Heart right ventricle (tissue), 16 donors: ENCODE results near the gene BCO2. TPM values are rescaled to one million over a fixed set of nuclear protein-coding genes. Genes with fewer than 3 reads are reported as not detected.

Experiments used
- ATAC-seq, 8 donors: fragments of 200-7000 bp; cut with Tn5 transposase; one replicate each; pipeline ENCODE4 v1.9.1; 2020; ENCODE audit warnings: mild to moderate bottlenecking in 8 of 8, moderate library complexity in 8 of 8, moderate number of reproducible peaks in 1 of 8
- DNase-seq, 2 donors: peaks; one replicate each; pipeline ENCODE4 v3.0.0-alpha.2; 2020
- H3K27ac ChIP-seq, 10 donors: fragments of 200-600 bp; sonication (generic) in 2 of 10; one replicate each; pipeline versions ENCODE4 v1.5.0 to v1.8.0; 2020 to 2022; ENCODE audit warnings: mild to moderate bottlenecking in 3 of 10
- H3K27me3 ChIP-seq, 7 donors: fragments of 200-600 bp; one replicate each; pipeline ENCODE4 v1.8.0; 2021 to 2022; ENCODE audit warnings: mild to moderate bottlenecking in 2 of 7
- H3K36me3 ChIP-seq, 9 donors: fragments of 200-600 bp; sonication (generic) in 1 of 9; one replicate each; pipeline versions ENCODE4 v1.5.0 to v1.8.0; 2020 to 2022; ENCODE audit warnings: mild to moderate bottlenecking in 2 of 9
- H3K4me1 ChIP-seq, 9 donors: fragments of 200-600 bp; sonication (generic) in 1 of 9; one replicate each; pipeline versions ENCODE4 v1.5.0 to v1.8.0; 2020 to 2022; ENCODE audit warnings: mild to moderate bottlenecking in 4 of 9
- H3K4me3 ChIP-seq, 10 donors: fragments of 200-600 bp; sonication (generic) in 2 of 10; one replicate each; pipeline versions ENCODE4 v1.5.0 to v1.8.0; 2020 to 2022; ENCODE audit warnings: mild to moderate bottlenecking in 7 of 10, moderate library complexity in 2 of 10
- H3K9me3 ChIP-seq, 11 donors: fragments of 200-600 bp in 10 of 11; sonication (generic) in 2 of 11; one replicate each; pipeline versions ENCODE4 v1.5.0 to v1.8.0; 2013 to 2022; ENCODE audit warnings: mild to moderate bottlenecking in 2 of 11, control low read depth in 1 of 11, moderate library complexity in 1 of 11
- WGBS, 2 donors: extraction: QIAGEN DNeasy Blood & Tissue Kit; methylation state at CpG; one replicate each; pipeline ENCODE4 v1.1.7; 2013; ENCODE audit warnings: inconsistent platforms in 1 of 2; 5-methylcytosine and 5-hydroxymethylcytosine counted together
- intact Hi-C, 10 donors: fragments of 100-400 bp; cut with DNase I; formaldehyde crosslinking; loops; one replicate each; pipeline versions ENCODE4 v1.11.1 to v1.14.2; 2022
- polyA plus RNA-seq, 2 donors: library from polyadenylated mRNA; stranded (reverse); fragments of 200-250 nt; gene quantifications; one replicate each; pipeline ENCODE4 v1.2.3, GENCODE V29; 2013
- total RNA-seq, 10 donors: library from RNA; stranded (reverse); fragmentation: NEBNext Ultra II Directional in 3 of 10; extraction: Animal tissue kit (Norgen Biotek cat#: 25700) in 3 of 10; gene quantifications; one replicate each; pipeline versions ENCODE4 v1.2.1 to v1.2.4, GENCODE V29; 2021 to 2023
- TF ChIP-seq, protein P1 (sequence below), 9 donors: fragments of 200-600 bp; sonication (generic) in 2 of 9; IDR thresholded peaks; one replicate each; pipeline versions ENCODE4 v1.5.0 to v1.8.0; 2021 to 2022; ENCODE audit warnings: antibody characterized with exemption in 9 of 9, mild to moderate bottlenecking in 5 of 9, moderate library complexity in 1 of 9
- donor health status: Arrhythmogenic right ventricular cardiomyopathy.
- donor health status: ischemic (EF 13 %, LVEDD 7.1; RV severe dilation, severe dysfunction).
- donor health status: healthy with polysubstance abuse.
- donor health status: DM: no; HTN: yes; CAD: no.
- donor health status: DM: no; HTN: no; CAD: no.
- donor health status: ischemic (EF 25% LVEDD 6.9; RV normal size, moderate dysfunction).
- donor health status: ischemic (EF 25% LVEDD 5.7; RV mildly dilated, moderate dysfunction).
- donor health status: healthy.
- donor health status: DM: yes; HTN: yes; CAD: no.
- donor health status: Ischemic cardiomyopathy.
- donor health status: ischemic (EF 35%, LVEDD 5.7; RV mildly dilated, moderate dysfunction).
- donor health status: nonischemic (EF 11% LVEDD 7.7; RV severe dilation, severe dysfunction).
- donor health status: DM: yes; HTN: yes; CAD: no.
- donor health status: PGD.
- donor health status: ischemic (EF 29% LVEDD 5.4; RV normal size, mild dysfunction).
- donor health status: nonischemic (EF 23%, LVEDD 6.1; RV moderate dilation, normal function).

The BCO2 gene
- total and polyA plus RNA-seq, 12 donors: 39.3 to 137 (median 86.5) TPM

GRCh38 chr11:112267188-112267591 is 91.9 kb downstream of the BCO2 start:
- ATAC-seq: no peak
- Histone ChIP-seq H3K27me3 (no peaks in the 10 kb centered on the region), H3K9me3 (no peaks in the 10 kb centered on the region), H3K36me3 (no peaks in the 10 kb centered on the region), H3K27ac (no peak overlapping the region), H3K4me3 (no peak overlapping the region), H3K4me1 (peaks cover 0 to 24% (median 0%) of the 10 kb centered on the region in 9 donors)
- TF ChIP-seq, protein P1, sequence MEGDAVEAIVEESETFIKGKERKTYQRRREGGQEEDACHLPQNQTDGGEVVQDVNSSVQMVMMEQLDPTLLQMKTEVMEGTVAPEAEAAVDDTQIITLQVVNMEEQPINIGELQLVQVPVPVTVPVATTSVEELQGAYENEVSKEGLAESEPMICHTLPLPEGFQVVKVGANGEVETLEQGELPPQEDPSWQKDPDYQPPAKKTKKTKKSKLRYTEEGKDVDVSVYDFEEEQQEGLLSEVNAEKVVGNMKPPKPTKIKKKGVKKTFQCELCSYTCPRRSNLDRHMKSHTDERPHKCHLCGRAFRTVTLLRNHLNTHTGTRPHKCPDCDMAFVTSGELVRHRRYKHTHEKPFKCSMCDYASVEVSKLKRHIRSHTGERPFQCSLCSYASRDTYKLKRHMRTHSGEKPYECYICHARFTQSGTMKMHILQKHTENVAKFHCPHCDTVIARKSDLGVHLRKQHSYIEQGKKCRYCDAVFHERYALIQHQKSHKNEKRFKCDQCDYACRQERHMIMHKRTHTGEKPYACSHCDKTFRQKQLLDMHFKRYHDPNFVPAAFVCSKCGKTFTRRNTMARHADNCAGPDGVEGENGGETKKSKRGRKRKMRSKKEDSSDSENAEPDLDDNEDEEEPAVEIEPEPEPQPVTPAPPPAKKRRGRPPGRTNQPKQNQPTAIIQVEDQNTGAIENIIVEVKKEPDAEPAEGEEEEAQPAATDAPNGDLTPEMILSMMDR (IDR thresholded peaks at IDR 0.05): no peak
- DNase-seq: no peak
- 26 to 37% methylated on average over 5 of the region's 5 CpGs for whole genome bisulfite sequencing, 2 donors
- intact Hi-C loops: no loop called here

GRCh38 chr11:112268406-112268805 is 93.1 kb downstream of the BCO2 start:
- no peaks in the 10 kb centered on the region for H3K9me3 ChIP-seq
- peaks cover 0 to 24% (median 0%) of the 10 kb centered on the region in 9 donors for H3K4me1 ChIP-seq
- no peak overlapping the region for H3K27ac ChIP-seq
- 79 to 96% methylated on average over 5 of the region's 5 CpGs for WGBS, 2 donors
- ATAC-seq (no peak), DNase-seq (no peak)
- H3K27me3 ChIP-seq: no peaks in the 10 kb centered on the region
- intact Hi-C loops: no loop called here
- TF ChIP-seq, protein P1 (IDR thresholded peaks at IDR 0.05): no peak
- H3K4me3 ChIP-seq: no peak overlapping the region
- no peaks in the 10 kb centered on the region for H3K36me3 ChIP-seq

Other genes starting within 250 kb of the BCO2 start
- gene DIXDC1, start 238.2 kb upstream of the BCO2 start, total RNA-seq: 10 to 100 TPM in 9 of 10 donors, 1 to 10 TPM in 1; 5.6 to 36.8 (median 28.6) TPM
- 1 to 10 TPM; 4.7 to 5.6 TPM for gene DIXDC1, start 238.2 kb upstream of the BCO2 start, polyA plus RNA-seq
- 100 to 1,000 TPM; 128 to 191 (median 171) TPM for gene DLAT, start 150.1 kb upstream of the BCO2 start, total RNA-seq
- gene DLAT, start 150.1 kb upstream of the BCO2 start, polyA plus RNA-seq: 10 to 100 TPM; 27.4 to 46.4 TPM
- 1 to 10 TPM; 1.2 to 3.5 (median 1.9) TPM for gene PIH1D2, start 101.5 kb upstream of the BCO2 start, total RNA-seq
- gene PIH1D2, start 101.5 kb upstream of the BCO2 start, polyA plus RNA-seq: 1 to 10 TPM; 1.0 to 2.2 TPM
- 10 to 100 TPM in 1 of 10 donors, 1 to 10 TPM in 9; 5.8 to 10.5 (median 8.0) TPM for gene NKAPD1, start 101.2 kb upstream of the BCO2 start, total RNA-seq
- gene NKAPD1, start 101.2 kb upstream of the BCO2 start, polyA plus RNA-seq: 1 to 10 TPM; 5.2 to 7.3 TPM
- gene TIMM8B, start 88.8 kb upstream of the BCO2 start, total RNA-seq: 100 to 1,000 TPM; 142 to 194 (median 168) TPM
- 100 to 1,000 TPM; 147 to 193 TPM for gene TIMM8B, start 88.8 kb upstream of the BCO2 start, polyA plus RNA-seq
- gene SDHD, start 88.6 kb upstream of the BCO2 start, total RNA-seq: 100 to 1,000 TPM; 205 to 330 (median 279) TPM
- gene SDHD, start 88.6 kb upstream of the BCO2 start, polyA plus RNA-seq: 100 to 1,000 TPM; 121 to 187 TPM
- gene IL18, start 11.4 kb upstream of the BCO2 start, total RNA-seq: 1 to 10 TPM in 5 of 10 donors, under 1 TPM in 5; 0.28 to 5.7 (median 1.0) TPM
- gene IL18, start 11.4 kb upstream of the BCO2 start, polyA plus RNA-seq: 1 to 10 TPM; 1.3 to 4.2 TPM
- 1 to 10 TPM in 1 of 10 donors, under 1 TPM in 1, not detected in 8; 0.49 to 1.6 TPM for gene TEX12, start 8.1 kb upstream of the BCO2 start, total RNA-seq
- gene TEX12, start 8.1 kb upstream of the BCO2 start, polyA plus RNA-seq: under 1 TPM in 1 of 2 donors, not detected in 1; 0.06 TPM
- gene PTS, start 50.9 kb downstream of the BCO2 start, total RNA-seq: 10 to 100 TPM; 22.5 to 36.3 (median 26.5) TPM
- 10 to 100 TPM; 47.8 to 75.0 TPM for gene PTS, start 50.9 kb downstream of the BCO2 start, polyA plus RNA-seq
- not detected for gene PLET1, start 85.3 kb downstream of the BCO2 start, total RNA-seq
- gene PLET1, start 85.3 kb downstream of the BCO2 start, polyA plus RNA-seq: not detected